MCF 10A (cell line): ENCODE results near the gene AP1S2. TPM values are rescaled to one million over a fixed set of nuclear protein-coding genes. Genes with fewer than 3 reads are reported as not detected.

Source experiments
- BruUV-seq: library from RNA; stranded (reverse); fragments of 400-500 nt; replicated peaks from 2 replicates; lab custom pipeline; 2021; lab: Mats Ljungman, UMichigan
- CTCF ChIA-PET: fragments of 300-600 bp; sonication (Branson Sonifier 250); formaldehyde crosslinking; extraction: SDS; loops from one replicate; lab custom pipeline; 2021; ENCODE audit warnings: antibody characterized with exemption, inconsistent platforms; lab: Yijun Ruan, JAX
- POLR2A ChIA-PET: fragments of 300-600, 350-650 bp; sonication (Branson Sonifier 250); formaldehyde crosslinking; extraction: SDS; loops from one replicate; lab custom pipeline; 2020; ENCODE audit warnings: antibody characterized with exemption, inconsistent platforms; lab: Yijun Ruan, JAX
- DNase-seq: peaks from one replicate; pipeline ENCODE4 v3.0.0-alpha.2; 2018; ENCODE audit not compliant: unreplicated experiment
- H3K27ac Mint-ChIP-seq: one replicate; pipeline ENCODE4 v1.8.0; 2022; ENCODE audit warnings: mild to moderate bottlenecking, low read depth, mixed read lengths; ENCODE audit not compliant: unreplicated experiment
- H3K27me3 Mint-ChIP-seq: one replicate; pipeline ENCODE4 v1.8.0; 2022; ENCODE audit warnings: mixed read lengths; ENCODE audit not compliant: insufficient read depth, unreplicated experiment
- H3K36me3 Mint-ChIP-seq: one replicate; pipeline ENCODE4 v1.8.0; 2022; ENCODE audit warnings: mild to moderate bottlenecking, moderate library complexity, mixed read lengths; ENCODE audit not compliant: insufficient read depth, unreplicated experiment
- H3K4me1 Mint-ChIP-seq: one replicate; pipeline ENCODE4 v1.8.0; 2022; ENCODE audit warnings: mixed read lengths; ENCODE audit not compliant: insufficient read depth, unreplicated experiment
- H3K4me3 Mint-ChIP-seq: one replicate; pipeline ENCODE4 v1.8.0; 2022; ENCODE audit warnings: mild to moderate bottlenecking, moderate library complexity, mixed read lengths; ENCODE audit not compliant: unreplicated experiment
- H3K9me3 Mint-ChIP-seq: one replicate; pipeline ENCODE4 v1.8.0; 2022; ENCODE audit warnings: mixed read lengths; ENCODE audit not compliant: unreplicated experiment
- CTCF ChIP-seq: fragments of 200-600 bp; IDR thresholded peaks from one replicate; pipeline ENCODE4 v1.8.0; 2022; ENCODE audit warnings: antibody characterized with exemption, mild to moderate bottlenecking; ENCODE audit not compliant: unreplicated experiment
- intact Hi-C: fragments of 100-400 bp; cut with micrococcal nuclease; formaldehyde crosslinking; loops from 2 replicates; pipeline ENCODE4 v1.14.1; 2022
- total RNA-seq: library from RNA; stranded (reverse); gene quantifications from 2 replicates; pipeline ENCODE4 v1.2.3, GENCODE V29; 2022

Gene AP1S2
- total RNA-seq, 1 experiment from 2014 or later, result 9.4 TPM

- no TSS peak for BruUV-seq
- Mint-ChIP-seq H3K36me3 (no peaks in the 10 kb centered on the region), H3K4me3 (no peak overlapping the region), H3K27ac (no peak overlapping the region), H3K27me3 (peaks cover 20% of the 10 kb centered on the region), H3K4me1 (no peaks in the 10 kb centered on the region), H3K9me3 (no peaks in the 10 kb centered on the region)
- no peak for TF ChIP-seq CTCF
- no peak for DNase-seq
- CTCF ChIA-PET, result interaction anchor here (0.6 kb wide), 2 partner anchors 121 to 549 kb away, joined by 3 read pairs; no protein-coding TSS in a partner anchor
- POLR2A ChIA-PET, result interaction anchor here (0.6 kb wide), 1 partner anchor 372 kb away, joined by 3 read pairs; no protein-coding TSS in a partner anchor
- intact Hi-C loops, result no loop called here
These were observed 11.5 kb upstream of the AP1S2 start for GRCh38 chrX:15866147-15866546.

- intact Hi-C loops, result no loop called here
- Mint-ChIP-seq H3K36me3 (no peaks in the 10 kb centered on the region), H3K4me3 (no peak overlapping the region), H3K27ac (no peak overlapping the region), H3K27me3 (peaks cover 12% of the 10 kb centered on the region), H3K9me3 (no peaks in the 10 kb centered on the region), H3K4me1 (no peaks in the 10 kb centered on the region)
- no peak for TF ChIP-seq CTCF
- POLR2A ChIA-PET, result interaction anchor here (0.6 kb wide), 1 partner anchor 60 kb away, joined by 3 read pairs; no protein-coding TSS in a partner anchor
- DNase-seq, result peak; percentile 22
- CTCF ChIA-PET, result interaction anchor here (0.6 kb wide), 1 partner anchor 280 kb away, joined by 3 read pairs; no protein-coding TSS in a partner anchor
- no TSS peak for BruUV-seq
These were observed 10.0 kb upstream of the AP1S2 start for GRCh38 chrX:15864629-15865028.

GRCh38 chrX:15864023-15864422 lies 9.4 kb upstream of the AP1S2 start:
- intact Hi-C loops, result no loop called here
- ChIA-PET POLR2A (interaction anchor here (0.6 kb wide), 1 partner anchor 61 kb away, joined by 3 read pairs; no protein-coding TSS in a partner anchor), CTCF (no interaction called here)
- DNase-seq, result no peak
- H3K27ac Mint-ChIP-seq, result no peak overlapping the region
- H3K9me3 Mint-ChIP-seq, result no peaks in the 10 kb centered on the region
- no TSS peak for BruUV-seq
- H3K36me3 Mint-ChIP-seq, result no peaks in the 10 kb centered on the region
- no peak overlapping the region for H3K4me3 Mint-ChIP-seq
- H3K27me3 Mint-ChIP-seq, result peaks cover 14% of the 10 kb centered on the region
- no peak for TF ChIP-seq CTCF
- no peaks in the 10 kb centered on the region for H3K4me1 Mint-ChIP-seq

GRCh38 chrX:15860921-15861320 lies 6.3 kb upstream of the AP1S2 start:
- intact Hi-C loops, result no loop called here
- no peaks in the 10 kb centered on the region for H3K36me3 Mint-ChIP-seq
- CTCF ChIA-PET, result interaction anchor here (0.8 to 1.0 kb wide), 3 partner anchors 9 to 156 kb away, joined by 3 read pairs; no protein-coding TSS in a partner anchor
- DNase-seq, result peak; percentile 16
- H3K9me3 Mint-ChIP-seq, result no peaks in the 10 kb centered on the region
- no peaks in the 10 kb centered on the region for H3K4me1 Mint-ChIP-seq
- POLR2A ChIA-PET, result no interaction called here
- peaks cover 24% of the 10 kb centered on the region for H3K27me3 Mint-ChIP-seq
- no peak overlapping the region for H3K27ac Mint-ChIP-seq
- no TSS peak for BruUV-seq
- H3K4me3 Mint-ChIP-seq, result no peak overlapping the region
- no peak for TF ChIP-seq CTCF
